CD4-positive, alpha-beta T cell treated with Interleukin-12 subunit alpha and Interleukin-12 subunit beta, for 1 hour (primary cell): ENCODE measurements around the gene HIPK1.
"Not testable (repeated sequence)": the region's sequence is repeated elsewhere in the genome, so short reads cannot be mapped to it uniquely, and the experiment has no call there.

ENCODE experiments used
- DNase-seq: peaks from one replicate; pipeline ENCODE4 v3.0.0-alpha.2; 2020

Gene HIPK1

GRCh38 chr1:113983826-113984225 is 54.7 kb downstream of the HIPK1 start:
- no peak for DNase-seq

- no peak for DNase-seq
Observed at GRCh38 chr1:113984710-113985109, 55.6 kb downstream of the HIPK1 start.

GRCh38 chr1:113986802-113987201 is 57.7 kb downstream of the HIPK1 start:
- no peak for DNase-seq

- DNase-seq: no peak
Observed at GRCh38 chr1:113987259-113987658, 58.1 kb downstream of the HIPK1 start.

GRCh38 chr1:113990530-113990929 is 61.4 kb downstream of the HIPK1 start:
- no peak for DNase-seq

GRCh38 chr1:113990961-113991360 is 61.8 kb downstream of the HIPK1 start:
- DNase-seq: no peak

- no peak for DNase-seq
Observed at GRCh38 chr1:113991467-113991997, 62.4 kb downstream of the HIPK1 start.

- no peak for DNase-seq
Observed at GRCh38 chr1:113993072-113993471, 63.9 kb downstream of the HIPK1 start.

GRCh38 chr1:113993766-113994165 is 64.6 kb downstream of the HIPK1 start:
- DNase-seq: no peak

GRCh38 chr1:113995382-113995781 is 66.3 kb downstream of the HIPK1 start:
- DNase-seq: no peak

GRCh38 chr1:113998361-113998760 is 69.2 kb downstream of the HIPK1 start:
- no peak for DNase-seq

- DNase-seq: no peak
Observed at GRCh38 chr1:113999233-113999632, 70.1 kb downstream of the HIPK1 start.

- no peak for DNase-seq
Observed at GRCh38 chr1:113999799-114000198, 70.7 kb downstream of the HIPK1 start.

- DNase-seq: no peak
Observed at GRCh38 chr1:114000406-114000805, 71.3 kb downstream of the HIPK1 start.

- no peak for DNase-seq
Observed at GRCh38 chr1:114002492-114003239, 73.5 kb downstream of the HIPK1 start.

GRCh38 chr1:114003431-114003830 is 74.3 kb downstream of the HIPK1 start:
- DNase-seq: no peak

- not testable (repeated sequence) for DNase-seq
Observed at GRCh38 chr1:114006825-114007224, 77.7 kb downstream of the HIPK1 start.

GRCh38 chr1:114008480-114008941 is 79.4 kb downstream of the HIPK1 start:
- DNase-seq: no peak

- no peak for DNase-seq
Observed at GRCh38 chr1:114008993-114009392, 79.9 kb downstream of the HIPK1 start.

GRCh38 chr1:114009393-114009792 is 80.3 kb downstream of the HIPK1 start:
- DNase-seq: no peak

GRCh38 chr1:114010433-114011184 is 81.5 kb downstream of the HIPK1 start:
- no peak for DNase-seq

- DNase-seq: no peak
Observed at GRCh38 chr1:114011796-114012195, 82.7 kb downstream of the HIPK1 start.

- no peak for DNase-seq
Observed at GRCh38 chr1:114015075-114015474, 86.0 kb downstream of the HIPK1 start.

GRCh38 chr1:114019724-114020123 is 90.6 kb downstream of the HIPK1 start:
- not testable (repeated sequence) for DNase-seq
